ENCODE data around the gene CELSR3.

The CELSR3 gene

DNA sequence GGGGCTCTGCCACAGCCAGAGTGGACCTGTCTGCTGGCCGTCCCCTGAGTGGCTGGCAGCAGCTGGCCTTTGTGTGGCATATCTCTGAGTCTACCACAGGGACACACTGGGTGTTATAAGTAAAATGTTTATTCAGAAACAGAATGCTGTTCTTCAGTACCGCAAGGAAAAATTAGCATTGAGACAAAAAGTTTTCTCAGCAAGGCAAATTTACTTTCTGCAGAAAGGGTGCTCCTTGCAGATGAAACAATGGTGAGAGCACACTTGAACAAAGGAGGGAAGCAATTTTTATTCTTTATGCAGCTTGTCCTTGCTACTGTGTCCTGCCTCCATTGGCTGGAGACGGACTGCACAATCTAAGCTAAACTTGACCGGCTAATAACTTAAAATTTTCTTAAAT is 45.1 kb downstream of the CELSR3 start:
- intact Hi-C loops (cut with DNase I), result no loop called here
- DNase-seq, result no peak

DNA sequence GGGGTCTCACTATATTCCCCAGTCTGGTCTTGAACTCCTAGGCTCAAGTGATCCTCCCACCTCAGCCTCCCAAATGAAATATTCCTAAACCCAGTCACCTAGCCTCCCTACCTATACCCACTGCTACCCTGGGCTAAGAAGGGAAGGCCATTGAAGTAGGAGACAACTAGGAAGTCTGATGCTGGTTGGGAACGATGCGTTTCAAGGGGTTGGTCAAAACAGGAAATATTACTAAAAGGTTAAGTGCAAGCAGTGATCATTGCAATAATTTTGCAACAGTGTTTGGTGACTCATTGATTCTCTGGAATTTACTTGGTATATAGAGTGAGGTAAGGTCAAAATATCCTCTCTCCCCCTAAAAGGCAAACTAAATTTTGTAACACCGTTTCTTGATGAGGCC is 48.6 kb downstream of the CELSR3 start:
- intact Hi-C loops (cut with DNase I), result no loop called here
- DNase-seq, result no peak

GRCh38 chr3:48612309-48612708 is 50.4 kb downstream of the CELSR3 start:
- intact Hi-C loops (cut with DNase I), result no loop called here
- no peak for DNase-seq

- peak; percentile 82 to 98 (median 88) for DNase-seq
- intact Hi-C loops (cut with DNase I), result loop anchor here (2.0 kb wide), 1 partner anchor 25 kb away; the partner anchor contains the start of gene SLC26A6
Measured at GRCh38 chr3:48609088-48610005, 53.3 kb downstream of the CELSR3 start, which contains the start of gene UQCRC1. Gene UQCRC1 (minus strand): TSS chr3:48609646. CDS start chr3:48609620, 26 bp downstream.

DNA sequence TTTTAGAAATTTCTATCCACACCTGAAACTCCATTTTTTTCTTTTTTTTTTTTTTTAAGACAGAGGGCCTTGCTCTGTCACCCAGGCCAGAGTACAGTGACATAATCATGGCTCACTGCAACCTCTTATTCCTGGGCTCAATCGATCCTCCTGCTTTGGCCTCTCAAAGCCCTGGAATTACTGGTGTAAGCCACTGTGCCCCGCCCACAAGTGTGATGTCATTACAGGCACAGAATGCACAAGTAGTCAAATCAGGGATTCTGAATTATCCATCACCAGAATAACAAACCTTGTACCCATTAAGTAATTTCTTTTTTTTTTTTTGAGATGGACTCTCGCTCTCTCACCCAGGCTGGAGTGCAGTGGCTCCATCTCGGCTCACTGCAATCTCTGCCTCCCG is 55.2 kb downstream of the CELSR3 start:
- intact Hi-C loops (cut with DNase I), result no loop called here
- no peak for DNase-seq

GRCh38 chr3:48601622-48601994 is 61.1 kb downstream of the CELSR3 start:
- intact Hi-C loops (cut with DNase I), result loop anchor here (5.0 kb wide), 1 partner anchor 39 kb away; the partner anchor contains the start of gene UCN2
- peak in 8 of 10 donors; percentile 51 to 93 (median 68) for DNase-seq

DNA sequence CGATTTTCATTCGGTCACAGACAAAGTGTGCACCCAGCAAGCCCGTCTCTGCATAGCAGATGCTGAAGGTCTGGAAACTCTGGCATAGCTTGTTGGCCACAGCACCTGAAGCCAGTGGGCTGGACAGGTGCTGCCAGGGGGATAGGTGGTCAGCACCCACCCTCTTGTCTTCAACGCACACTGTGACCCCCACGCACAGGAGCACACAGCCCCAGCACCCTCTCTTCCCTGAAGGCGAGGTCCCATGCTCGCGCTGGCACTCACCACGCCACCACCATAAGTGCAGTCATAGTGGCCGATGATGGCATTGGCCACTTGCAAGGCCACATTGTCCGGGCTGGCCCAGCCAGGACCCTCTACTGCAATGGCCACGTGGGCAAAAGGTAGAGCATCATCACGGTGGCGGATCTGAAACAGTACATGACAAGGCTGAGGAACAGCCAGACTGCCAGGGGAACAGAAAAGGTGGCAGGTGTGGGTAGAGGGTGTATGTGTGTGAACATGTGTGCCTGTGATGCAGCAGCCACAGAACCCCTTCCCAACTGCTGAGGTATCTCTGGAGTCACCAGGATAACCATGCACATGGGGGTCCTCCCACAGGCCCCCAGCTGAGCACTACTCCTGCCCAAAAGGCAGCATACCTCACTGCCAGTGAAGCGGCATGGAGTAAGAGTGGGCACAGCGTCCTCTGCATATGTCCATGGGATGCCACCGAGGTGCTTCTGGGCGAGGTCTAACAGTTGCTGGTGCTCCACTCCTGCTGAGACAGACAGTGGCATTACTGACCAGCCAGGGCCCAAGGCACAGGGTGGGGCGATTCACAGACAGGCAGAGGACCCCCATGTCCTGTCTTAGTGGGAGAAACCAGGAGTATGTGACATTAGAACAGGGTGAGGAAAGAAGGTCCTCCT is 61.7 kb downstream of the CELSR3 start:
- intact Hi-C loops (cut with DNase I), result loop anchor here (5.0 kb wide), 1 partner anchor 39 kb away; the partner anchor contains the start of gene UCN2
- no peak for DNase-seq

DNA sequence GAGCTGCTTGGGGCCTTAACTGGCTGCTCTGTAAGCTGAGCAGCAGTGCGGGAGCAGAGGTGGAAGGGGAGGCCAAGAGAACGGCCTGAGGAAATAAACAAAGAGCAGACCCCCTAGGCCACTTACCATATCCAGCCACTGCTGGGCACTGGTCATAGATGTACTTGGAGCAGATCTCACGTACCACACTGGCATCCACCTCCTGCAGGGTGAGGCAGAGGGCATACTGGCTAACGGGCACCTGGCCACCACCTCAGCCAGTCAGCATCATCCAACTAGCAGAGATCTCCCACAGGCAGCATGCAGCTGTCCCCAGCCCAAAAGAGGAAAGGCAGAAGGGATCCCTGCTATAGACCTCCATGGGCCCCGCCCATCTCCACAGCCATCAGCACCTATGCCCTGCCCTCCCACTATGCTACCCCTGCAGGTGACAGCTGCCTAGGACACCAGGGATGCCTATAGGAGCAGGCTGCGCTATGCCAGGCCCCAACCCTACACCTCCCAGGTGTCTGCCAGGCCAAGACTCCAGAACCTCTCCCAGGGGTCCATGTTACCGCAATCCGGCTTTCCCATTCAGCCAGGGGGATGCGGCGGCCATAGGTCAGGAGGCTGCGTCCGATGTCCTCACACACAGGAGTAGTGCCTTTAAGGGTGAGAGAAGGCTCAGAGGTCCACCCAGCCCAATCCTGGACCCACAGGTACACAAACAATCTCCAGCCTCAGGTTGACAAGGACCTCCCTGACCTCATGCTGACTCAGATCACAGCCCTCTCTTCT is 63.0 kb downstream of the CELSR3 start:
- intact Hi-C loops (cut with DNase I), result loop anchor here (5.0 kb wide), 1 partner anchor 37 kb away; the partner anchor contains the start of gene UCN2

GRCh38 chr3:48599077-48599501 is 63.6 kb downstream of the CELSR3 start:
- peak in 1 of 10 donors; percentile 56 for DNase-seq
- intact Hi-C loops (cut with DNase I), result no loop called here

More for the DNA sequence above, 63.0 kb downstream of the CELSR3 start:
- no peak for DNase-seq

- DNase-seq, result peak in 1 of 10 donors; percentile 61
- intact Hi-C loops (cut with DNase I), result no loop called here
Measured at GRCh38 chr3:48598323-48599076, 64.2 kb downstream of the CELSR3 start.

- intact Hi-C loops (cut with DNase I), result no loop called here
- no peak for DNase-seq
Measured at GRCh38 chr3:48597408-48597800, 65.3 kb downstream of the CELSR3 start.

GRCh38 chr3:48596676-48597407 is 65.8 kb downstream of the CELSR3 start:
- DNase-seq, result no peak
- intact Hi-C loops (cut with DNase I), result no loop called here

DNA sequence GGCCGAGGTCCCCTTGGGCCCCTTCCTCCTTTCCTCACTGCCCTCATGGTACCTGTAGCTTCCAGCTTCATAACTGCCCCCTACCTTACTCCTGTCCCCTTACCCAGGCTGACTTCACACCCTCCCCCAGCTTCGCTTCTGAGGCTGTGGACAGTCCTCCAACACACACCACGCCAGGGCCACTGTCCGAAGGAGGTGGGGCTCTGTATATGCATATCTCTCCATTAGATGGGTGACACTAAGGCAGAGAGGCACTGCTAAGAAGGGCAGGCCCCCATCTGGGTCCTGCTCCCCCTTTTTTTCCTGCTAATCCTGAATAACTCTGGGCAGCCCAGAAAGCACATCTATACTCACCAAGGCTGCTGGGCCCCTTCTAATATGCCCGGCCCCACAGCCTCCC is 66.5 kb downstream of the CELSR3 start:
- intact Hi-C loops (cut with DNase I), result no loop called here
- no peak for DNase-seq

GRCh38 chr3:48595526-48596121 is 67.1 kb downstream of the CELSR3 start:
- peak in 2 of 10 donors; percentile 38 to 83 for DNase-seq
- intact Hi-C loops (cut with DNase I), result no loop called here

GRCh38 chr3:48595075-48595525 is 67.6 kb downstream of the CELSR3 start, which contains the start of gene COL7A1:
Gene COL7A1 (minus strand): TSS chr3:48595329. CDS start chr3:48595159, 170 bp downstream.
- no peak for DNase-seq
- intact Hi-C loops (cut with DNase I), result no loop called here

DNA sequence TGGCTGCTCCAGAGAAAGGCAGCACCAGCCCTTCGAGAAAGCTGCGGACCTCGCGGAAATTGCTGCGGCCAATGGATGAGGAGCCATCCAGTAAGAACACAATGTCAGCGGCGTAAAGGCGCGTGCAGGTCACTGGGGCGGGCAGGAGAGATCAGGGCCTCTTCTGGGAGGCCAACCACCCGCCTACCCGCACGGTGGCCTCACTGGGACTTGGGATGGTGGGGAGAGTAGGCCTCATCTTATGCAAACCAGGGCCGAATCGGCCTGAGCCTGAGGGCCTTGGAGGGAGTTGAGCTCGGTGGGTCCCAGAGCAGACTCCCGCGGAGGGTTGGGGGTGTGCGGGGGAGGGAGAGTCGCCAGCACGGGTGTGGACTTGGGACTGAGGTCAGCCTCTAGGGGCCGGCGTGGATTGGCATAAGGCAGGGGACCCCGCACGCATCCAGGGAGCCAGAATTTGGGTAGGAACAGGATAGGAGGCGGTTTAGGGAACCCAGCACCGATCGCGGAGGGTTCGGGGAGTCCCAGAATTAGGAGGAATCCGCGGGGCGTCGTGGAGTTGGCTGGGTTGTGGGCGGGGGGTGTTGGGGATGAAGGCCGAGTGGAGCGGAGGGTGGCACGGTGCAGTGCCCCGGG is 68.2 kb downstream of the CELSR3 start:
- intact Hi-C loops (cut with DNase I), result no loop called here
- no peak for DNase-seq

DNA sequence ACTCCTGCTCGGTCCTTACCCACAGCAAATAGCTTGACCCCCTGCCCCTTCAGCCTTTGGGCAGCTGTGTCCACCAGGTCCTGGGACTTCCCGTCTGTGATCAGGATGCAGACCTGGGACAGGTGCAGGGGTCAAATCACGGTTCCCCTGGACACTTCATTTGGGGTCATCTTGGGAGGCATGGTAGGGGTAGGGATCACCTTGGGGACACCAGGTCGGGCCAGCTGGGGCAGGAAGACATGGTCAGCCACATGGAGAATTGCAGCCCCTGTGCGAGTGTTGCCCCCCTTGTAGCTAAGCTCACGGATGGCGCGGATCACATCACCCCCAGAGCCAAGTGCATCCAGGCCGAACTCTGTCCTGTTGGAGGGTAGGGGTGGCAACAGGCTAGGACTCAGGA is 69.3 kb downstream of the CELSR3 start:
- DNase-seq, result no peak
- intact Hi-C loops (cut with DNase I), result no loop called here

Data from posterior cingulate gyrus (tissue), 11 donors.